Measurements from ENCODE around the gene TYMS.

TYMS gene

GRCh38 chr18:650428-650858 lies 7.0 kb upstream of the TYMS start (continued):
- no peak for TF ChIP-seq POU6F1 (CRISPR knock-in tag; IDR thresholded peaks at IDR 0.05; ENCODE audit: borderline replicate concordance, low read depth)

DNA sequence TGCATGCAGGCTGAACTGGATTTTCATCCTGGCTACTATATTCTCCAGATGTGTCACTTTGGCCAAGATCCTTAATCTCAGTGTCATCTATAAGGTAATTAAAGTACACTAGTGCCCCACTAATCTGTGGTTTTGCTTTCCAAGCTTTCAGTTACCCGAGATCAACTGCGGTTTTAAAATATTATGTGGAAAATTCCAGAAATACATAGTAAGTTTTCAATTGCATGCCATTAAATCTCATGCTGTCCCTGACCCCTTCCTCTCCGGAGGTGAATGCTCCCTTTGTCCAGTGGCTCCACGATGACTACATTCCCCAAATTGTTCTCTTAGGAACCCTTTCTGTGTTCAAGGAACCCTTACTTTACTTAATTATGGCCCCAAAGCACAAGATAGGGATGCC lies 5.3 kb upstream of the TYMS start:
- ATAC-seq = no peak
- TF ChIP-seq RARB (CRISPR knock-in tag; IDR thresholded peaks at IDR 0.05) (no peak), TSHZ2 (CRISPR knock-in tag; IDR thresholded peaks at IDR 0.05) (no peak), ESRRG (CRISPR knock-in tag; IDR thresholded peaks at IDR 0.05) (no peak), ISL1 (CRISPR knock-in tag; IDR thresholded peaks at IDR 0.05) (no peak), ZNF8 (CRISPR knock-in tag; IDR thresholded peaks at IDR 0.05) (no peak), OSR1 (CRISPR knock-in tag; IDR thresholded peaks at IDR 0.05) (no peak), ARNTL (CRISPR knock-in tag; IDR thresholded peaks at IDR 0.05; ENCODE audit: borderline replicate concordance, low read depth) (no peak)

DNA sequence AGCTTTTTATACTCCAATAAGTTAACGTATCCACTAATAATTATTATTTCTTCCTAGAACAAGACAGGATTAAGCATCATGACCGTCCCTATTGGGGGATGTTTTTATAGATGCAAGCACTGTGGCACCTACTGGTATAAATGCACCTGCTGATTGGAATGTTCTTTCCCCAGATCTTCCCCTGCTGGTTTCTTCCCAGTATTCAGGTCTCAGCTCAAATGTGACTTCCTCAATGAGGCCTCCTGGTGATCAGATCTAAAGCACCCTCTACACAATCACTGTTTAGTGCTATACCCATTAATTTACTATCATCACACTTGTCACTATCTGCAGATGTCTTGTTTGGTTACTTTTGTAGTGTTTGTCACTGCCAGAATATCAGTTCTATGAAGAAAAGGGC lies 3.9 kb upstream of the TYMS start:
- no peak for TF ChIP-seq ESRRG (CRISPR knock-in tag; IDR thresholded peaks at IDR 0.05)
- no peak for TF ChIP-seq POU6F1 (CRISPR knock-in tag; IDR thresholded peaks at IDR 0.05; ENCODE audit: borderline replicate concordance, low read depth)
- no peak for TF ChIP-seq ZFP30 (CRISPR knock-in tag; IDR thresholded peaks at IDR 0.05)
- no peak for TF ChIP-seq CREB5 (CRISPR knock-in tag; IDR thresholded peaks at IDR 0.05; ENCODE audit: low read depth)
- no peak for TF ChIP-seq ZNF565 (CRISPR knock-in tag; conservative IDR thresholded peaks at IDR 0.05; ENCODE audit: low read depth)
- TF ChIP-seq TCF4 (CRISPR knock-in tag; IDR thresholded peaks at IDR 0.05; ENCODE audit: borderline replicate concordance) = no peak
- TF ChIP-seq RARB (CRISPR knock-in tag; IDR thresholded peaks at IDR 0.05) = no peak
- no peak for TF ChIP-seq ISL1 (CRISPR knock-in tag; IDR thresholded peaks at IDR 0.05)
- no peak for TF ChIP-seq BACH2 (CRISPR knock-in tag; IDR thresholded peaks at IDR 0.05; ENCODE audit: borderline replicate concordance)
- TF ChIP-seq, protein P1, sequence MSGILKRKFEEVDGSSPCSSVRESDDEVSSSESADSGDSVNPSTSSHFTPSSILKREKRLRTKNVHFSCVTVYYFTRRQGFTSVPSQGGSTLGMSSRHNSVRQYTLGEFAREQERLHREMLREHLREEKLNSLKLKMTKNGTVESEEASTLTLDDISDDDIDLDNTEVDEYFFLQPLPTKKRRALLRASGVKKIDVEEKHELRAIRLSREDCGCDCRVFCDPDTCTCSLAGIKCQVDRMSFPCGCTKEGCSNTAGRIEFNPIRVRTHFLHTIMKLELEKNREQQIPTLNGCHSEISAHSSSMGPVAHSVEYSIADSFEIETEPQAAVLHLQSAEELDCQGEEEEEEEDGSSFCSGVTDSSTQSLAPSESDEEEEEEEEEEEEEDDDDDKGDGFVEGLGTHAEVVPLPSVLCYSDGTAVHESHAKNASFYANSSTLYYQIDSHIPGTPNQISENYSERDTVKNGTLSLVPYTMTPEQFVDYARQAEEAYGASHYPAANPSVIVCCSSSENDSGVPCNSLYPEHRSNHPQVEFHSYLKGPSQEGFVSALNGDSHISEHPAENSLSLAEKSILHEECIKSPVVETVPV (CRISPR knock-in tag; IDR thresholded peaks at IDR 0.05) = no peak
- no peak for TF ChIP-seq GLIS3 (CRISPR knock-in tag; IDR thresholded peaks at IDR 0.05)
- no peak for TF ChIP-seq PPARA (CRISPR knock-in tag; IDR thresholded peaks at IDR 0.05; ENCODE audit: borderline replicate concordance)
- TF ChIP-seq TSHZ2 (CRISPR knock-in tag; IDR thresholded peaks at IDR 0.05) = no peak
- no peak for TF ChIP-seq ARNTL (CRISPR knock-in tag; IDR thresholded peaks at IDR 0.05; ENCODE audit: borderline replicate concordance, low read depth)
- no peak for TF ChIP-seq TOX (CRISPR knock-in tag; IDR thresholded peaks at IDR 0.05; ENCODE audit: borderline replicate concordance)
- TF ChIP-seq ZNF70 (CRISPR knock-in tag; IDR thresholded peaks at IDR 0.05) = no peak
- TF ChIP-seq OSR1 (CRISPR knock-in tag; IDR thresholded peaks at IDR 0.05) = no peak
- TF ChIP-seq SNAI2 (CRISPR knock-in tag; IDR thresholded peaks at IDR 0.05) = no peak
- TF ChIP-seq ZFP3 (CRISPR knock-in tag; IDR thresholded peaks at IDR 0.05) = no peak
- TF ChIP-seq, protein P2, sequence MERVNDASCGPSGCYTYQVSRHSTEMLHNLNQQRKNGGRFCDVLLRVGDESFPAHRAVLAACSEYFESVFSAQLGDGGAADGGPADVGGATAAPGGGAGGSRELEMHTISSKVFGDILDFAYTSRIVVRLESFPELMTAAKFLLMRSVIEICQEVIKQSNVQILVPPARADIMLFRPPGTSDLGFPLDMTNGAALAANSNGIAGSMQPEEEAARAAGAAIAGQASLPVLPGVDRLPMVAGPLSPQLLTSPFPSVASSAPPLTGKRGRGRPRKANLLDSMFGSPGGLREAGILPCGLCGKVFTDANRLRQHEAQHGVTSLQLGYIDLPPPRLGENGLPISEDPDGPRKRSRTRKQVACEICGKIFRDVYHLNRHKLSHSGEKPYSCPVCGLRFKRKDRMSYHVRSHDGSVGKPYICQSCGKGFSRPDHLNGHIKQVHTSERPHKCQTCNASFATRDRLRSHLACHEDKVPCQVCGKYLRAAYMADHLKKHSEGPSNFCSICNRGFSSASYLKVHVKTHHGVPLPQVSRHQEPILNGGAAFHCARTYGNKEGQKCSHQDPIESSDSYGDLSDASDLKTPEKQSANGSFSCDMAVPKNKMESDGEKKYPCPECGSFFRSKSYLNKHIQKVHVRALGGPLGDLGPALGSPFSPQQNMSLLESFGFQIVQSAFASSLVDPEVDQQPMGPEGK (CRISPR knock-in tag; IDR thresholded peaks at IDR 0.05; ENCODE audit: borderline replicate concordance) = no peak
- no peak for ATAC-seq
